ENCODE data around the gene TMEM59L.

The TMEM59L gene

DNA sequence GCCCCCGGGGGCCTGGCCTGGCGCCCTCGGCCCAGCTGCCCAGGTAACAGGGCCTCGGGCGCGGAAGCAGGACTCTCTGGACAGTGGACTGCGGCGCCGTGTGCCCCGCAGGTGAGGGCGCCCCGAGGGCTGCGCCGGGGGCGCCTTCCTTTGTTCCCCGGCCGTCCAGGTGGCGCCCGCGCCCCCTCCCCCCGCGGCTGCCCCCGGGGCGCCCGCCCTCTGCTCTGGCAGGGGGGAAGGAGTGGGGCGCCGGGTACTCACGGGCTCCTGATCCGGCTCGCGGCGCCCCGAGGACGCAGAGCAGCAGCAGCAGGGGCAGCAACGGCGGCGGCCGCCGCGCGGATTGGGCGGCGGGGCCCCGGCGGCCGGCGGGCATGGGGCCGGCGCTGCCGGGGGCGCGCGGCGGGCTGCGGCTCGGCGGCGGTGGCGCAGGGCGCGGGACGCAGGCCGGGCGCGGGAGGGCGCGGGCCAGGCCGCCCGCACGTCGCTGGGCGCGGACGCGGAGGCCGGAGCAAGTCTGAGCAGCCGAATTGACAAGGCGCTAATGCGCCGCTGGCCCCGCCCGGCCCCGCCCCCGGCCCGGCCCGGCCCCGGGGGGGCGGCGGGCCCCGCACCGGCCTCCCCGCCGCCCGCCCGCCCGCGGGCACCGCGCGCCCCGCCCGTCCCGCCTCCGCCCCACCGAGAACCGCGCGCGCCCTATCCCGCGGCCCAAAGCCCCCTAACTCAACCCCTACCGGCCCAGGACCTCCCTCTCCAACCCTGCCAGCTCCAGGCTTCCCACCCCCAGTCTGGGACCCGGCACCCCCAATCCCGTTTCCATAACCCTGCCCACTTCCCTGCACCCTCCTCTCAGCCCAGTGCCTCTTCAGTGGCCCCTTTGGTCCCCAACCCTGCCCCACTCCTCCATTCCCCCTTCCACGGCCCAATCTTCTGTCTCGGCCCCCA lies 6.1 kb upstream of the TMEM59L start, which contains the start of gene CRLF1:
TSS of gene CRLF1 (minus strand) at position 519 of the 945 bp plus-strand sequence. CDS start at position 376, 143 bp downstream.
- intact Hi-C loops (cut with DNase I): loop anchor here (5.0 kb wide), 1 partner anchor 66 kb away; no protein-coding TSS in a partner anchor
- no peak for DNase-seq

DNA sequence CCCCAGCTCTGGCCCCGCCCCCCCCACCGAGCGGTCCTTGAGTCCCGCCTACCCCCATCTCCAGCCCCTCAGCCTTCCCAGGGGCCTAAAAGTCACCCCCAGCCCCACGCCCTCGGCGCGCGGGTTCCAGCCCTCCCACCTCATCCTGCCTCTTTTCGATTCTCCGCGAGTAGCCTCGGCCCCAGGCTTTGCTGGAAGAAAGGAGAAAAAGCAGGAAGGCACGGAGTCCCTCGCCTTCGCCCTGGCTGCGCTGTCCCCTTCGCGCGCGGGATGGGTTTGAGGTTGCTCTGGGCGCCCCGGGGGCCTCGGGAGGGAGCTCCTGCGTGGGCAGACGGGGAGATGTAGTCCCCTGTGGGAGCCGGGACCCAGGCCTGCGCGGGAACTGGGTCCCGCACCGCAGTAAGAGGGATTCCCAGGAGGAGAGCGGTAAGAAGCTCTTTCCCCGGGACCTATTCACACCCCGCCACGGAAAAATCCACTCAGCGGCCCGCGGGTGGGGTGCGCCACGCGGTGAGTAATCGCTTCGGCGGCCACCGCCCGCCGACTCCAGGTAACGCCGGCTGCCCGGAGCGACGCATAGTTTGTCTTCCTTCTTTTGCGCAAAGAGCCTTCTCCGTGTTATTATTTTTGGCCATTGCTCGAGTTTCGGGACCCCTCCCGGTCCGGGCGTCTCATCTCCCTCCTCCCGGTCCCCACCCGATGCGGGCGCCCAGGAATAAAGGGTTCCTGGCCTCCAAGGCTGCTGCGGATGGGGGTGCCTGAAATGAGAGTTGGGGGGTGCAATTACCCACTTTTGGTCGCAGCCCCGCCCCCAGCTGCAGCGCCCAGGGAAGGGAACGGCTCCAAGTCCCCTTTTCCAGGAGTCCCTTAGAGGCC lies 5.2 kb upstream of the TMEM59L start:
- intact Hi-C loops (cut with DNase I): loop anchor here (5.0 kb wide), 1 partner anchor 65 kb away; no protein-coding TSS in a partner anchor
- DNase-seq: peak in 10 of 42 donors; percentile 23 to 72 (median 52)

DNA sequence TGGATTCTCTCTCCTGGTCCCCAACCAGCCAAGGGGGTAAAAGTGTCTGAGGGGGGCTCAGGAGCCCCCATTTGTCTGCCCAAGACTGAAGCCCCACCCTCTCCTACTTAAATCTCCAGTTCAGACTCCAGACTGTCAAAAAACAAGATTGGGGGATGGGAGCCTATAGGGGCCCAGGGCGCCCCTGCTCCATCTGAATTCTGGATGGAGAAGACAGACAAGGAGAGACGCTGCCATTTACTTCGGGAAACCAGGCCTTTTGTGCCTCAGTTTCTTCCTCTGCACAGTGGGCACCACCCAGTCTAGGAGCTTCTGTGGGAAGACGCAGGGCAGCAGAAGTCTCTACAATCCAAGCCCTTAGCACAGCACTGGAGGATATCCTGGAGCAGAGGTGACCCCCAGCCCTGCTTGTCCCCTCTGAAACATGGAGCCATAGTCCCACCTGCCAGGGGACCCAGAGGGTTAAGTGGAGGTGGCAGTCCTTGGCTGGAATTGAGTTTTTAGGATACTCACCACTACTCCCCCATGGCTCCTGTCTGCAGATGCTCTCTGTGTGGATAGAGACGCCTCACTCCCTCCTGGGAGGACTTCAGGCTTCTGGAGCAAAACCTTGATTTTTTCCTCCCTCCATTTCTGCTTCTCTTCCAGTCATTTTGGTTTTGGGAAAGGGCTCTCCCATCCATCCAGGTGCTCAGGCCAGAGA lies 4.4 kb upstream of the TMEM59L start:
- DNase-seq: no peak
- intact Hi-C loops (cut with DNase I): loop anchor here (5.0 kb wide), 1 partner anchor 64 kb away; no protein-coding TSS in a partner anchor

DNA sequence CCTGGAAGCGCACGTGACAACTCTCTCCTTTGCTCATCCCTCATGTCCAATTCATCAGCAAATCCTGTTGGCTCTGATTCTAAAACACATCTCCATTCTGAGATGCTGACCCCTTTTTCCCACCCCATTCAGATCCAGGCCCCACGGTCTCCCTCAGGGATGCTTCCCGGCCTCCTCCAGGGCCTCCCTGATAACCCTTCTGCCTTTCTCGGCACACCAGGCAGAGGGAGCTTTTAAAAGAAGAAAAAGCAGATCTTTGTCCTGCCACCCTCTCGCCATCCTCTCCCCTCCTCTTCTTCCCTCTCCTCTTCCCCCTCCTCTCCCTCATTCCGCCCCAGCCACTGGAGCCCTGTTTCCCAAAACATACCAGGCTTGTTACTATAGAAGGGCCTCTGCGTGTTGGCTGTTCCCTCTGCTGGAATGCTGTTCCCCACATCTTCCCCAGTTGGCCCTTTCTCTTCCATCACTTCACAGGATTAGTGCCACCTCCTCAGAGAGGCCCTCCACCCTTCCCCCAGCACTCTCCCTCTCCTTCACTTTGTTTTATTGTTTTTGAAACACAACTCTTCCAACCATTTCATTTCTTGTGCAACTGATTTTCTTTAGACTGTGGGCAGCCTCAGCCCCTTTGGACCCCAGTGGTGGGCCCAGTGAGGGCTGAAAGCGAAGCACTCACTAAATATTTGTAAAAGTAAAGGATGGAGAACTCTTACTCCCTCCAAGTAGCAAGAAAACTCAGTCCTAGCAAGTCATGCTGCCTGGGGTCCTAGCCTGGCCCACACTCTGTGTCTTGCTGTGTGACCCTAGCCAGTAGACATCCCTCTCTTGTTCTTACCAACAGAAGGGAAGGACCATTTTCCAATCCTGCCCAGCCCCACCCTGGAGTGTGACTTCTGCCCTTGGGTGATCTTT lies 3.6 kb upstream of the TMEM59L start:
- intact Hi-C loops (cut with DNase I): loop anchor here (5.0 kb wide), 1 partner anchor 63 kb away; no protein-coding TSS in a partner anchor
- DNase-seq: no peak

DNA sequence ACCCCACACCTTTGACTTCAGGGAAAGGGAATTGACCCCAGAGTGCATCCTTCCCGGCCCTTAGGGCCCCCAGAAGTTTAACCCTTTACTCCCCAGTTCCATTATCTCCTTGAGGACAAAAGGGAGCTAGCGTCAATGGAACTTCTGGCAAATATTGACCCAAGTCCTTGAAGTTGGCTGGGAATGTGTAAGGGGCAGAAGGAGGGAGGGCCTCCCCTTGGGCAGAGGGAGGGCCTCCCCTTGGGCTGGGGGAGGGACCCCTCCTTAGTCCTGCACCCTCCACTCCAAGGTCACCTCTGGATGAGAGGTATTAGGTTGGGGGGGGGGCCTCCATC lies 3.0 kb upstream of the TMEM59L start:
- no peak for DNase-seq
- intact Hi-C loops (cut with DNase I): loop anchor here (5.0 kb wide), 1 partner anchor 63 kb away; no protein-coding TSS in a partner anchor

DNA sequence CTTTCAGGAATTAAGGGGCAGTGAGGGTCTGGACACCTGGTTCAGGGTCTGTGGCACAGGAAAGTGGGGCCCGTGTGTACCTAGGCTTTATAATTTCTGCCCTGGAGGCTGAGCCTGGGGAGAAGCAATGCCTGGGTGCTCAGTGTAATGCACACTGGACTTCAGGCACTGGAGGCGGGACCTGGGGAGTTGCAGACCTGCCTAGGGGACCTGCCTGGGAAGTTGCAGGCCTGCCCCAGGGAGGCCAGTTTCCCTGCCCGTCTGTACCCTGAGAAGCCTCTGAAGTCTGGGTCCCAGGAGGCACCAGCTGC lies 2.5 kb upstream of the TMEM59L start:
- DNase-seq: no peak
- intact Hi-C loops (cut with DNase I): no loop called here

DNA sequence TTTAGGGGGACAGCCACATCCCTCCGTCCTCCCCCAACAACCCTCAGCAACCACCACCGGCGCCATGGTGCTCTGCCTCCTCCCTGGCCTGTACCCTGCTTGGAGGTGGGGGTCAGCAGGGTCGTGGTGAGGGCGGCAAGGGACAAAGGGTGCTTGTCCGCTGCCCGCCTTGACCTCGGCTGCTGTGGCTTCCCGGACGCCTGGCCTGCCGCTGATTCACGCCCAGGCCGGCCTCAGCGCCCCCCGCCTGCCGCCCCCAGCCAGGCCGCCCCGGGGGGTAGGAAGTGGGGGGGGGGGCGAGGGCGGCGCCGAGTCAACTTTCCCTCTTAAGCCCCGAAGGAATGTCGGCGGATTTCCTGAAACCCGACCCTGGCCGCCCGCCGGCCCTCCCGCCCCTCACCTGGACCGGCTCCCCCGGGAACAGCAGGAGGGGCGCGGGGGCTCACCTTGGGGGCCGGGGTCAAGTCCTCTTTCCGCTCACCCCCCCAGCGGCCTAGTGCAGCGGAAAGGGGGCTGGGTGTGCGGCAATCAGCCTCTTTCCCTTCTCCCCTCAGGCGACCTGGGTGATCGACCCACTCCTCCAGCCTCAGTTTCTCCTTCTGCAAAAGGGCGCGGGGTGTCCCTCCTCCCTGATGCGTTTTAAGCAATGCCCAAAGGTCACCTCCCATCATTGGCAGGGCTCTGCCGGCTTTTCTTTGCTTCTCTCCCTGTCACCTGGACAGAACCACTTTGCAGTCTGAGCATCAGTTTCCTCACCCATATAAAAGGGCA lies 1.9 kb upstream of the TMEM59L start:
- no peak for DNase-seq
- intact Hi-C loops (cut with DNase I): no loop called here

DNA sequence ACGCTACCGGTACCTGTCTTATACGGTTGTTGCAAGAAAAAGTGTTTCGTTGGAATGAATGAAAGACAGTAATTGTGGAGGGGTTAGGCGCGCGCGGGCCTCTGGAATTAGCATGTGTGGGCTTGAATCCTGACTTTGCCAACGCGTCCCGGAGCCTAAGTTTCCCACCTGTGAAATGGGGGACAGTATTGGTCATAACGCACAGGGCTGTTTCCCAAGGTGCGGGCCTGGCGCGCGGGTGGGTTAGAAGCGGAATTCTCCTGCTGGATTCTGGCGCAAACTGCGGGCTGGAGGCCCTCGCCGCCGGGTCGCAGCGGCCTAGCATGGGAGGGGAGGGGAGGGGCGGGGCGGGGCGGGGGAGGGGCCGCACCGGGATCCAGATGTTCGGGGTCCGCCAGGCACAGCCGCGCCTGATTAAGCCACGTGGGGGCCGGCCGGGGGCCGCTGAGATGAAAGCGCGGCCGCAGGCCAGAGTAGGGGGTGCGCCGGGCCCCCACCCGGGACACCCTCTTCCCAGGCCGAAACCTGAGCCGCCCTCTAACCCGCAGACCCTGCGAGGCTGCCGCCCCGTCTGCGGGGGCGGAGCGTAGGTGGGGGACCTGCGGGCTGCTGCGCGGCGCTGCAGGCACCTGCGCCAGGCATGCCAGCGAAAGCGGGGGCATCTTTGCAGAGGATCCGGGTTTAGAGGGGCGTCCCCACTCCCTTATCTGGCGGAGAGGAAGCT lies 1.2 kb upstream of the TMEM59L start:
- intact Hi-C loops (cut with DNase I): no loop called here
- peak in 28 of 42 donors; percentile 8 to 72 (median 46) for DNase-seq

DNA sequence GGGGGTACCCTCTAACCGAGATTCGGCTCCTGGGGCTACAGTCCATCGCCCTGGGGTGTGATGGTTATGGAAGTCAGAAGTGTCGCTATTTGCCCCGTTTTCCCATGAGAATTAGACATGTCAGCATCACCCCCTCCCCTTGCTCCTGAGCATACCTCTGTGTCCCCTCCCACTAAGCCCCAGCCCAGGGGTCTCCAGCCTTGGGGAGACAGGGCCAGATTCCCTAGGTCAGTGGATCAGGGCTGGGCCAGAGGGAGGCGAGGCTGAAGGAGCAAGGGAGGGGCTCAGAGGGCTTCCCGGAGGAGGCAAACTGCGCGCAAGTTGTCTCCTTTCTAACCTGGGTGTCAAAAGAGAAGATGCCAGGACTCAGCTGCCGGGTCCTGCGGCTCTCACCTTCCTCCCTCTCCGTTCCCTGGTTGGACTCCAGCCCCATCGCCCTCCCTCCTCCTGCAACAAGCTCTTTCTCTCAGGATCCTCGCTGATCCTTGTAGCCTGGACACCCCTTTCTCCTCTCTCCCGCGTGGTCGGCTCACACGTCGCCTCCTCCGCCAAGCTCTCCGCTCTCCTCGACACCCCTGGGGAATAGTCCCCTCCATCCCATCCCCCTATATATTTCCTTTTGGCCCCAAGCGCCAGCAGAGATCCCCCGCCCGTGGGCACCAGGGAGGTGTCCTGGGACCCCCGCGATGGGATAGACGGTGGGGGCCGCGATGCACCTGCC lies 459 bp upstream of the TMEM59L start:
- DNase-seq: peak in 8 of 42 donors; percentile 26 to 47 (median 34)
- intact Hi-C loops (cut with DNase I): no loop called here

DNA sequence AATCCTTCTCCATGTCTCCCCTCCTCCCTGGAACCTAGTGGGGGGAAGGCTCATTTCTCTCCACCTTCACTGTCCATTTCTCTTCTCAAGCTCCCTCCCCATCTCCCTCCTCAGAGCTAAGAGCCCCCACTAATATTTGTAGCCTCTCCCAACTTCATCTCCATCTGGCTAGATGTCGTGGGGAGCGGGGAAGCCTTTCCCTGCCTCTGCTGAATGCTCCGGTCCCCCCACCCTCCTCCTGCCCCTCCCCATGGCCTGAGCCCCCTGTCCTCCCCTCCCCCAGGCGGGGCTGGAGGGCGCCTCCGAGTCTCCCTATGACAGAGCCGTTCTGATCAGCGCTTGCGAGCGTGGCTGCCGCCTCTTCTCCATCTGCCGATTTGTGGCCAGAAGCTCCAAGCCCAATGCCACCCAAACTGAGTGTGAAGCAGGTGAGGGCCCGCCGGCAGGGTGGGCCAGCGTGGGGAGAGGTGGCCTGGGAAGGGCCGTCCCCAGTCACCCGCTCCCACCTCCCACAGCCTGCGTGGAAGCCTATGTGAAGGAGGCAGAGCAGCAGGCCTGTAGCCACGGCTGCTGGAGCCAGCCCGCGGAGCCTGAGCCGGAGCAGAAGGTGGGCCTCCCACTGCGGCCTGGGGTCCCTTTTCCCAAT lies 1.0 kb downstream of the TMEM59L start:
- intact Hi-C loops (cut with DNase I): no loop called here
- peak in 6 of 42 donors; percentile 14 to 59 (median 40) for DNase-seq

DNA sequence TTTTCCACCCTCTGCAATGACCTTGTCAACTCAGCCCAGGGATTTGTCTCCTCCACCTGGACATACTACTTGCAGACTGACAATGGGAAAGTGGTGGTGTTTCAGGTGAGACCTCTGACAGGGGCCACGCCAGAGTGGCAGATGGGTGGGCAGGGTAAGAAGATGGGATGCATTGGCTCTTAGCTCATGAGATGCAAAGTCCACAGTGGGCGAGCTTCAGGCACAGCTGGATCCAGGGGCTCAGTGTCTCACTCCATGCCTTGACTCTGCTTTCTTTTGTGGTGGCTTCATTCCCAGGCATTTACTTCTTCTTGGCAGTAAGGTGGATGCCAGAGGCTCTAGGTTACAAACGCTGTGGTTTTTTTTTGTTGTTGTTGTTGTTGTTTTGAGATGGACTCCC lies 3.4 kb downstream of the TMEM59L start:
- intact Hi-C loops (cut with DNase I): no loop called here
- no peak for DNase-seq

DNA sequence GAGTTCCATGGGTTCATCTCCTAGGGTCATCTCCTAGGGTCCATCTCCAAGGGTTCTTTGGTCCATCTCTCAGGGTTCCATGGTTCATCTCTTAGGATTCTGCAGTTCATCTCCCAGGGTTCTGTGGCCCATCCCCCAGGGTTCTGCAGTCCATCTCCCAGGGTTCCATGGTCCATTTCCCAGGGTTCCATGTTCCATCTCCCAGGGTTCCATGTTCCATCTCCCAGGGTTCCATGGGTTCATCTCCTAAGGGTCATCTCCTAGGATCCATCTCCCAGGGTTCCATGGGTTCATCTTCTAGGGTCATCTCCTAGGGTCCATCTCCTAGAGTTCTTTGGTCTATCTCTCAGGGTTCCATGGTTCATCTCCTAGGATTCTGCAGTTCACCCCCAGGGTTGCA lies 4.9 kb downstream of the TMEM59L start:
- DNase-seq: no peak
- intact Hi-C loops (cut with DNase I): no loop called here

DNA sequence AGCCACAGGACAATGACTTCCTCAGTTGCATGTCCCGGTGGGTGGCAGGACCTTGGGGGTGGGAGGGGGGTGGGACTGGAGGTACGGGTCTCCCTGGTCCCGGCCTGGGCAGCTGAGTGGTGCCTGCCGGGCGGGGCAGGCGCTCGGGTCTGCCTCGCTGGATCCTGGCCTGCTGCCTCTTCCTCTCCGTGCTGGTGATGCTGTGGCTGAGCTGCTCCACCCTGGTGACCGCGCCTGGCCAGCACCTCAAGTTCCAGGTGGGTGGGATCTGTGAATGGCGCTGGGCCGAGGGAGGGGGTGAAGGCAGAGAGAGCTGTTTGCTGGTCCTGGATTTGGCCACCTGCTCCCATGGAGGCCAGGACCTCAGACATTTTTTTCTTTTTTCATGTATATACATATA lies 5.6 kb downstream of the TMEM59L start:
- no peak for DNase-seq
- intact Hi-C loops (cut with DNase I): no loop called here

DNA sequence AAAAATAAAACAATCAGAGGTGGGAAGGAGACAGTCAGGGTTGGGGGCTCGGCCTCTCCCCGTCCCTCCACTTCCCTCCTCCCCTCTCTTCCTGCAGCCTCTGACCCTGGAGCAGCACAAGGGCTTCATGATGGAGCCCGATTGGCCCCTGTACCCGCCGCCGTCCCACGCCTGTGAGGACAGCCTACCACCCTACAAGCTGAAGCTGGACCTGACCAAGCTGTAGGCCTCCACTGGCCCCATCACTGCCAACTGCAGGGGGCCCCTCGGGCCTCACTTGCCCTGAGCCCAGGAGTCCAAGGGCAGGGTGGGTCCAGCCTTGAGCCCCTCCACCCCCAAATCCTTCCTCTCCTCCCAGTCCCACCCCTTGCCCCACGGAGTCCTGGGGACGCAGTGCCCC lies 7.6 kb downstream of the TMEM59L start:
- no peak for DNase-seq
- intact Hi-C loops (cut with DNase I): no loop called here

DNA sequence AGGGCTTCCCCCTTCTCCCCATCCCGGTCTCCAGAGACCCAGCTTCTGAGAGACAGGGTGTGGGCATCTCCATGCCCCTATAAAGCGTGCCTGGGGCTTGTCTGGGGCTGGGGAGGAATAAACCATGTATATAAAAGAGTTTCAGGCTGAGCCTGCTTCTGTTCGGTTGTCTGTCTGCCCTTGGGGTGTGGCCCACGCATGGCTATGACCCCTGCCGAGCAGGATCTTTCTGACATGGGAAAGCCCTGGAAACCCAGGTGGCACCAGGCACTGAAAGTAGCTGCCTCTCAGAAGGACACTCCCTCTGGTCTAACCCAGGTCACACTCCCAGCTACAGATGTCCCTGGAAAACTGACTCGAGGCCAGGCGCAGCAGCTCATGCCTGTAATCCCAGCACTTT lies 8.2 kb downstream of the TMEM59L start:
- intact Hi-C loops (cut with DNase I): no loop called here
- DNase-seq: no peak

DNA sequence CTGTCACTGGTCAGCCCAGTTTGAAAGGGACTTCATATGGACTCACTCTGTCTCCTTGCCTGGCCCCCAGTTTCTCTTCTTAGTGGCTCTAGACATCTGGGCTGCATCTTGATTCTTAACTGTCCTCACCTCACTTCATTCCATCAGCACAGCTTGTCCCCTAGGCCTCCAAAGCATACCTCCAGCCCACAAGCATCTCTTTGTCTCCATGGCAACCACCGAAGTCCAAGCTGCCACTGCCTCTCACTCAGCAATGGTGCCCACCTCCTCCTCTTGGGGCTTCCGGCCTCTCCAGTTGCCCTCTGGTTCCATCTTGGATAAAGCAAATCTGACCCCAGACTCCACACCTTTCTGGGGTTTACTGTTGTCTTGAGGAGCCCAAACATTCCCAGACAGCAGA lies 14.2 kb downstream of the TMEM59L start:
- intact Hi-C loops (cut with DNase I): no loop called here

More for the DNA sequence above, 14.2 kb downstream of the TMEM59L start:
- no peak for DNase-seq

Data from head of caudate nucleus (tissue), 42 donors.